ENCODE measurements around the gene RPP14. TPM values are rescaled to one million over a fixed set of nuclear protein-coding genes. Genes with fewer than 3 reads are reported as not detected.

RPP14 gene
- total and polyA plus RNA-seq, 2 donors (not counting 1 experiment from before 2014, with no cell fraction given): 10.6 to 17.1 TPM

GRCh38 chr3:58325525-58325992 is 19.5 kb downstream of the RPP14 start:
- Histone ChIP-seq H3K9me3 (ENCODE audit: control insufficient read depth, insufficient read depth, low read depth, low read length) (no peaks in the 10 kb centered on the region), H3K9ac (ENCODE audit: insufficient read depth, low read length) (no peak overlapping the region), H3K4me1 (ENCODE audit: control insufficient read depth, extremely low read depth, insufficient read depth, low read length) (peaks cover 5% of the 10 kb centered on the region), H3K36me3 (ENCODE audit: control insufficient read depth, insufficient read depth, low read length) (no peaks in the 10 kb centered on the region), H2AFZ (ENCODE audit: low read length) (no peak overlapping the region), H3K4me3 (replicated peaks in 1 of 4; ENCODE audit: control extremely low read depth in 1 of 4, insufficient read depth in 1 of 4, low read depth in 3 of 4, low read length in 4 of 4) (no peak overlapping the region), H3K79me2 (ENCODE audit: control insufficient read depth, insufficient read depth, low read length) (no peaks in the 10 kb centered on the region), H3K27me3 (ENCODE audit: control insufficient read depth, insufficient read depth, low read length) (no peaks in the 10 kb centered on the region), H3K4me2 (ENCODE audit: extremely low read depth, insufficient read depth, low read length) (peak overlapping the region; percentile 3), H4K20me1 (ENCODE audit: control insufficient read depth, extremely low read depth, insufficient read depth, low read length) (no peaks in the 10 kb centered on the region), H3K27ac (ENCODE audit: insufficient read depth, low read length) (no peak overlapping the region)
- TF ChIP-seq, protein P1, sequence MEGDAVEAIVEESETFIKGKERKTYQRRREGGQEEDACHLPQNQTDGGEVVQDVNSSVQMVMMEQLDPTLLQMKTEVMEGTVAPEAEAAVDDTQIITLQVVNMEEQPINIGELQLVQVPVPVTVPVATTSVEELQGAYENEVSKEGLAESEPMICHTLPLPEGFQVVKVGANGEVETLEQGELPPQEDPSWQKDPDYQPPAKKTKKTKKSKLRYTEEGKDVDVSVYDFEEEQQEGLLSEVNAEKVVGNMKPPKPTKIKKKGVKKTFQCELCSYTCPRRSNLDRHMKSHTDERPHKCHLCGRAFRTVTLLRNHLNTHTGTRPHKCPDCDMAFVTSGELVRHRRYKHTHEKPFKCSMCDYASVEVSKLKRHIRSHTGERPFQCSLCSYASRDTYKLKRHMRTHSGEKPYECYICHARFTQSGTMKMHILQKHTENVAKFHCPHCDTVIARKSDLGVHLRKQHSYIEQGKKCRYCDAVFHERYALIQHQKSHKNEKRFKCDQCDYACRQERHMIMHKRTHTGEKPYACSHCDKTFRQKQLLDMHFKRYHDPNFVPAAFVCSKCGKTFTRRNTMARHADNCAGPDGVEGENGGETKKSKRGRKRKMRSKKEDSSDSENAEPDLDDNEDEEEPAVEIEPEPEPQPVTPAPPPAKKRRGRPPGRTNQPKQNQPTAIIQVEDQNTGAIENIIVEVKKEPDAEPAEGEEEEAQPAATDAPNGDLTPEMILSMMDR (conservative IDR thresholded peaks at IDR 0.05 in 1 of 2, IDR thresholded peaks at IDR 0.05 in 1 of 2; ENCODE audit: low read depth in 1 of 2, low read length in 2 of 2): no peak
- no peak for TF ChIP-seq EZH2 (IDR thresholded peaks at IDR 0.05; ENCODE audit: low read length, missing control alignments)
- DNase-seq (ENCODE audit: low read depth in 2 of 2): no peak

GRCh38 chr3:58326267-58326900 is 20.3 kb downstream of the RPP14 start:
- no peak overlapping the region for H3K4me3 ChIP-seq (replicated peaks in 1 of 4; ENCODE audit: control extremely low read depth in 1 of 4, insufficient read depth in 1 of 4, low read depth in 3 of 4, low read length in 4 of 4)
- H3K27ac ChIP-seq (ENCODE audit: insufficient read depth, low read length): no peak overlapping the region
- TF ChIP-seq, protein P1 (conservative IDR thresholded peaks at IDR 0.05 in 1 of 2, IDR thresholded peaks at IDR 0.05 in 1 of 2; ENCODE audit: low read depth in 1 of 2, low read length in 2 of 2): no peak
- TF ChIP-seq EZH2 (IDR thresholded peaks at IDR 0.05; ENCODE audit: low read length, missing control alignments): no peak
- peaks cover 5% of the 10 kb centered on the region for H3K4me1 ChIP-seq (ENCODE audit: control insufficient read depth, extremely low read depth, insufficient read depth, low read length)
- no peaks in the 10 kb centered on the region for H3K79me2 ChIP-seq (ENCODE audit: control insufficient read depth, insufficient read depth, low read length)
- H3K9ac ChIP-seq (ENCODE audit: insufficient read depth, low read length): no peak overlapping the region
- no peak for DNase-seq (ENCODE audit: low read depth in 2 of 2)
- no peaks in the 10 kb centered on the region for H3K36me3 ChIP-seq (ENCODE audit: control insufficient read depth, insufficient read depth, low read length)
- no peaks in the 10 kb centered on the region for H3K27me3 ChIP-seq (ENCODE audit: control insufficient read depth, insufficient read depth, low read length)
- no peaks in the 10 kb centered on the region for H4K20me1 ChIP-seq (ENCODE audit: control insufficient read depth, extremely low read depth, insufficient read depth, low read length)
- no peaks in the 10 kb centered on the region for H3K9me3 ChIP-seq (ENCODE audit: control insufficient read depth, insufficient read depth, low read depth, low read length)
- H3K4me2 ChIP-seq (ENCODE audit: extremely low read depth, insufficient read depth, low read length): no peak overlapping the region
- H2AFZ ChIP-seq (ENCODE audit: low read length): no peak overlapping the region

- Histone ChIP-seq H3K4me1 (ENCODE audit: control insufficient read depth, extremely low read depth, insufficient read depth, low read length) (peaks cover 9% of the 10 kb centered on the region), H4K20me1 (ENCODE audit: control insufficient read depth, extremely low read depth, insufficient read depth, low read length) (no peaks in the 10 kb centered on the region), H3K9ac (ENCODE audit: insufficient read depth, low read length) (no peak overlapping the region), H3K36me3 (ENCODE audit: control insufficient read depth, insufficient read depth, low read length) (no peaks in the 10 kb centered on the region), H3K79me2 (ENCODE audit: control insufficient read depth, insufficient read depth, low read length) (peaks cover 9% of the 10 kb centered on the region), H2AFZ (ENCODE audit: low read length) (no peak overlapping the region), H3K4me3 (replicated peaks in 1 of 4; ENCODE audit: control extremely low read depth in 1 of 4, insufficient read depth in 1 of 4, low read depth in 3 of 4, low read length in 4 of 4) (no peak overlapping the region), H3K4me2 (ENCODE audit: extremely low read depth, insufficient read depth, low read length) (no peak overlapping the region), H3K27me3 (ENCODE audit: control insufficient read depth, insufficient read depth, low read length) (no peaks in the 10 kb centered on the region), H3K27ac (ENCODE audit: insufficient read depth, low read length) (no peak overlapping the region), H3K9me3 (ENCODE audit: control insufficient read depth, insufficient read depth, low read depth, low read length) (no peaks in the 10 kb centered on the region)
- TF ChIP-seq, protein P1 (conservative IDR thresholded peaks at IDR 0.05 in 1 of 2, IDR thresholded peaks at IDR 0.05 in 1 of 2; ENCODE audit: low read depth in 1 of 2, low read length in 2 of 2): no peak
- TF ChIP-seq EZH2 (IDR thresholded peaks at IDR 0.05; ENCODE audit: low read length, missing control alignments): no peak
- no peak for DNase-seq (ENCODE audit: low read depth in 2 of 2)
Measured at GRCh38 chr3:58329150-58329921, 23.3 kb downstream of the RPP14 start.

All from fibroblast of lung (primary cell).